Neural crest cell (in vitro differentiated cells): ENCODE measurements around the gene ADAMTS17. TPM values are rescaled to one million over a fixed set of nuclear protein-coding genes. Genes with fewer than 3 reads are reported as not detected.
A peak's percentile ranks its signal among the peaks of the same experiment; 100 is the strongest.

ENCODE experiments used
- DNase-seq: peaks from one replicate; pipeline ENCODE4 v3.0.0; 2021; ENCODE audit warnings: low read depth, mixed read lengths, low spot score
- H3K27ac Mint-ChIP-seq: one replicate; pipeline ENCODE4 v1.8.0; 2021; ENCODE audit warnings: mild to moderate bottlenecking, mixed read lengths; ENCODE audit not compliant: unreplicated experiment
- H3K27me3 Mint-ChIP-seq: 2 replicates; pipeline ENCODE4 v1.8.0; 2021; ENCODE audit warnings: low read depth, mild to moderate bottlenecking, mixed read lengths
- H3K36me3 Mint-ChIP-seq: 2 replicates; pipeline ENCODE4 v1.8.0; 2021; ENCODE audit warnings: low read depth, mild to moderate bottlenecking, mixed read lengths
- H3K4me1 Mint-ChIP-seq: 2 replicates; pipeline ENCODE4 v1.8.0; 2021; ENCODE audit warnings: mixed read lengths
- H3K4me3 Mint-ChIP-seq: one replicate; pipeline ENCODE4 v1.8.0; 2021; ENCODE audit warnings: mild to moderate bottlenecking, mixed read lengths
- H3K9me3 Mint-ChIP-seq: 2 replicates; pipeline ENCODE4 v1.8.0; 2021; ENCODE audit warnings: mixed read lengths
- total RNA-seq: library from RNA; stranded (reverse); gene quantifications from 2 replicates; pipeline ENCODE4 v1.2.1, GENCODE V29; 2021
- TF ChIP-seq, protein P1 (sequence below): fragments of 200-600 bp; sonication (generic); conservative IDR thresholded peaks from 2 replicates; pipeline ENCODE4 v1.5.0; 2021; ENCODE audit warnings: antibody characterized with exemption, mild to moderate bottlenecking

The ADAMTS17 gene
- total RNA-seq, 1 donor from 2014 or later = 2.3 TPM

DNA sequence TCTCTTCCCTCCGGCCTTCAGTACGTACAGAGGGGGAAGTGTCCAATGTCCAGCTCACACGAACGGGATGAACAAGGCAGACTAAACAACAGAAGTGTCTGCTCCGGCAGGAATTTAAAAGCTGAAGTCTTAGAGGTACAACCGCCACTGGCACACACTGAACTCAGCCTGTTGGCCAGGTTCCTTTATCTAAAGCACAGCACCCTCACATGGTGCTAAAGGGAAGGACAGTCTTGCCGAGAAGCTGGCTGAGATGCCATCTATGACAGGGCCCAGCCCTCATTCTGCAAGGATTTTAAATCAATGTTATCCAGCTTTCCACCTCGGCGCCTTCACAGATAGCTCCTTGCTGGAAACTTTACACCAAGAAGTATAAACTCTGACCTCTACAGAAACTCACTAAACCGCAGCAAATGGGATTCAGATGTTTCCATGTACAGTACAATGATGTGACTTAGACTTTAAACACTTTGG, 2.8 kb downstream of the ADAMTS17 start:
- Mint-ChIP-seq H3K27ac (no peak overlapping the region), H3K4me3 (peak overlapping the region; percentile 70), H3K27me3 (peaks cover 47% of the 10 kb centered on the region), H3K4me1 (peaks cover 9% of the 10 kb centered on the region), H3K36me3 (no peaks in the 10 kb centered on the region), H3K9me3 (no peaks in the 10 kb centered on the region)
- TF ChIP-seq, protein P1, sequence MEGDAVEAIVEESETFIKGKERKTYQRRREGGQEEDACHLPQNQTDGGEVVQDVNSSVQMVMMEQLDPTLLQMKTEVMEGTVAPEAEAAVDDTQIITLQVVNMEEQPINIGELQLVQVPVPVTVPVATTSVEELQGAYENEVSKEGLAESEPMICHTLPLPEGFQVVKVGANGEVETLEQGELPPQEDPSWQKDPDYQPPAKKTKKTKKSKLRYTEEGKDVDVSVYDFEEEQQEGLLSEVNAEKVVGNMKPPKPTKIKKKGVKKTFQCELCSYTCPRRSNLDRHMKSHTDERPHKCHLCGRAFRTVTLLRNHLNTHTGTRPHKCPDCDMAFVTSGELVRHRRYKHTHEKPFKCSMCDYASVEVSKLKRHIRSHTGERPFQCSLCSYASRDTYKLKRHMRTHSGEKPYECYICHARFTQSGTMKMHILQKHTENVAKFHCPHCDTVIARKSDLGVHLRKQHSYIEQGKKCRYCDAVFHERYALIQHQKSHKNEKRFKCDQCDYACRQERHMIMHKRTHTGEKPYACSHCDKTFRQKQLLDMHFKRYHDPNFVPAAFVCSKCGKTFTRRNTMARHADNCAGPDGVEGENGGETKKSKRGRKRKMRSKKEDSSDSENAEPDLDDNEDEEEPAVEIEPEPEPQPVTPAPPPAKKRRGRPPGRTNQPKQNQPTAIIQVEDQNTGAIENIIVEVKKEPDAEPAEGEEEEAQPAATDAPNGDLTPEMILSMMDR = peak; percentile 82
- DNase-seq = peak; percentile 41

GRCh38 chr15:100338247-100338646, 3.5 kb downstream of the ADAMTS17 start:
- Mint-ChIP-seq H3K9me3 (no peaks in the 10 kb centered on the region), H3K36me3 (no peaks in the 10 kb centered on the region), H3K4me3 (peak overlapping the region; percentile 70), H3K27ac (no peak overlapping the region), H3K4me1 (peaks cover 9% of the 10 kb centered on the region), H3K27me3 (peaks cover 40% of the 10 kb centered on the region)
- TF ChIP-seq, protein P1 = no peak
- no peak for DNase-seq

- peaks cover 9% of the 10 kb centered on the region for H3K4me1 Mint-ChIP-seq
- no peak overlapping the region for H3K27ac Mint-ChIP-seq
- DNase-seq = no peak
- H3K9me3 Mint-ChIP-seq = no peaks in the 10 kb centered on the region
- TF ChIP-seq, protein P1 = no peak
- no peak overlapping the region for H3K4me3 Mint-ChIP-seq
- H3K36me3 Mint-ChIP-seq = no peaks in the 10 kb centered on the region
- peaks cover 35% of the 10 kb centered on the region for H3K27me3 Mint-ChIP-seq
These were observed 4.4 kb downstream of the ADAMTS17 start for GRCh38 chr15:100337096-100338044.

GRCh38 chr15:100336061-100336460, 5.7 kb downstream of the ADAMTS17 start:
- Mint-ChIP-seq H3K27me3 (peaks cover 30% of the 10 kb centered on the region), H3K27ac (no peak overlapping the region)

GRCh38 chr15:100335335-100335999, 6.3 kb downstream of the ADAMTS17 start:
- TF ChIP-seq, protein P1 = no peak
- no peak for DNase-seq
- H3K27me3 Mint-ChIP-seq = peaks cover 29% of the 10 kb centered on the region

More at GRCh38 chr15:100336061-100336460, 5.7 kb downstream of the ADAMTS17 start:
- H3K36me3 Mint-ChIP-seq = no peaks in the 10 kb centered on the region
- no peak overlapping the region for H3K4me3 Mint-ChIP-seq
- peaks cover 9% of the 10 kb centered on the region for H3K4me1 Mint-ChIP-seq
- no peaks in the 10 kb centered on the region for H3K9me3 Mint-ChIP-seq
- no peak for DNase-seq
- TF ChIP-seq, protein P1 = no peak

More at GRCh38 chr15:100335335-100335999, 6.3 kb downstream of the ADAMTS17 start:
- Mint-ChIP-seq H3K4me1 (peaks cover 9% of the 10 kb centered on the region), H3K9me3 (no peaks in the 10 kb centered on the region), H3K27ac (peak overlapping the region; percentile 3), H3K36me3 (no peaks in the 10 kb centered on the region), H3K4me3 (no peak overlapping the region)
